DMS79 treated with DMSO at 0.1 percent for 48 hours (cell line): ENCODE results near the gene CLEC5A.
"Not testable (repeated sequence)": the region's sequence is repeated elsewhere in the genome, so short reads cannot be mapped to it uniquely, and the experiment has no call there.

Experiments
- DNase-seq: peaks from one replicate; lab custom pipeline; 2025; lab: John Stamatoyannopoulos, UW

Gene CLEC5A

GRCh38 chr7:141949021-141949420, 2.2 kb upstream of the CLEC5A start:
- no peak for DNase-seq

GRCh38 chr7:141945356-141945755, 1.4 kb downstream of the CLEC5A start:
- no peak for DNase-seq

DNA sequence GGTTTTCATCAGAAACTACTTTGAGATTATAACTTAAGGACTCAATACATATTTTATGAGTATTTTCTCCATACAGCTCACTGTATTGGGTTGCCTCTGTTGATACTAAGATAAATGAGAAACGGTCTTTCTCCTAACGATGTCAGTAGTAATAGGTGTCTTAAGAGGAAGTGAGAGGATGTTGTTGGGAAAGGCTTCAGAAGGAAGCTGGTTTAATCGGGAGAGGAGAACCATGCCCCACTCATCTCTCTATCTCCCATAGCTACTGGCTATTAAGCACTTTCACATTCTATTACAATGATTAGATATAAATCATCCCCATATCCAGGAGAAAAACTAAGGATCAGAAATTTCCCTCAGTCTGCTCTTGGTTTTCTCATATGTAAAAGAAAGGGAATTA, 2.0 kb downstream of the CLEC5A start:
- no peak for DNase-seq

DNA sequence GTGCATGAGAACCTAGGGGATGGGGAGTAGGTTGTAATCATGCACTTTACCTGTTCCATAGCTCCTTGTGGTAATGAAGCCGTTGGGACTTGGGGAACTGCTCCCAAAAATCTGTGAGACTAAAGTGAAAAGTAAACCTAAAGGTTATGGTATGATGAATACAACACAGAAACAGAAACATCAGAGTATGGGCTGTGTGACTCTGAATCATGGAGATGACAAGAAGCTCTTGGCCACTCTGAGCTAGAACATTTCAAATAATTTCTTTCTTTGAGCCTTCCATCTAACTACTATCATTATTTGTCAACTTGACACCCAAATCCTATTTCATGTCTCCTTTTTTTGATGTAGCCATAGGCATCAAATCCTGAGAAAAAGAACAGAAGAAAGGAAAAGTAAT, 2.9 kb downstream of the CLEC5A start:
- DNase-seq, result no peak

- no peak for DNase-seq
These were observed 5.7 kb downstream of the CLEC5A start for GRCh38 chr7:141941075-141941474.

GRCh38 chr7:141930211-141930610, 16.6 kb downstream of the CLEC5A start:
- no peak for DNase-seq

GRCh38 chr7:141928845-141929195, 18.0 kb downstream of the CLEC5A start:
- DNase-seq, result no peak

DNA sequence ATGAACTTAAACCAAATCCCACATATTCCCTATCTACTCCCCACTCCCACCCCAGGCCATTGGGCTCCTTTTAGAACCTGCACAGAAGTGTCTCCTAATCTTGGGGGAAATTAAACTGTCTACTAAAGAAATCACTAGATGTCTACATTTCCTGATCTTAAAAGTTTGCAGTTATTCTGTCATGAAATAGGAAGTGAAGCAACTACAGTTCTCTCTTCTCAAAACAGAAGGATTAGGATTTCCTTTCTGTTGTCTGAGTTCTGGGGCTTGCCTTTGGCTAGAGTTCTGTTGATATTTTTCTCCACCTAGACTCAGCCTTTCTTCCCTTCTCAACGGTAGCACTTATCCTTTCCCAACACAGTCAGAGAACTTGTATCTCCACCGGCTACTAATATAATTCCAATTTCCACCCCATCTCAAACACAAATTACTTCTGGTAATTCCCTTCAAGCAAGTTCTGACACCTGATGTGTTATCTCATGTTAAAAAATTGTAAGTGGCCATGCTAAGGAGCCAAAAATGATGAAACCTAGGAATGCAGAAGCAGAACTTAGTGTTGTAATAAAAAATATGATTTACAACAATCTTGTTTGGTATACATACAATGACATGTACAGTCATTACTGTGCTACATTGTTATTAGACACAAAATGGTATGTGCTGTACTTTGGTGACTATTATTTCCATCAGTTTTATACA, 18.5 kb downstream of the CLEC5A start:
- DNase-seq, result no peak

- DNase-seq, result no peak
These were observed 26.5 kb downstream of the CLEC5A start for GRCh38 chr7:141920281-141920680.

DNA sequence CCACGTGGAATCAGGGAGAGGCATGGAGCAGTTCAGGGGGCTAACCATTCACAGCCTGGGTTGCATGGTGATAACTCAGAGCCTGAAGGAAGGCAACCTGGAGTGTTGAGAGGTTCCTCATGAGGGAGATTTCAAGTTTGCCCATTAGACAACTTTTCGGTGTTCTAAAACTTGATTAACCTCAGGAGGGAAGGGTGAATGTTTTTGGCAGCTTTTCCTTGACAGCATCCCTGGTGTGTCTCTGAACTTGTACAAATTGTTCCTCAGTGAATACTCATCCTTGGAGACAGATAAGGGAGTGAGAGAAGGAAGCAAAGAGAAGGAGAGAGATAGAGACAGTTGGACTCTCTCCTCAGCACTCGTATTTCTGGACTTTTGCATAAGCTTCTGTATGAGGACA, 30.7 kb downstream of the CLEC5A start, which contains the start of gene OR9A4:
Gene OR9A4 (plus strand): TSS at position 301 of the 400 bp plus-strand sequence. CDS start 2,477 bp downstream, outside the sequence.
- DNase-seq, result no peak

GRCh38 chr7:141915565-141915964, 31.2 kb downstream of the CLEC5A start:
- DNase-seq, result no peak

- DNase-seq, result no peak
These were observed 35.4 kb downstream of the CLEC5A start for GRCh38 chr7:141911391-141911790.

DNA sequence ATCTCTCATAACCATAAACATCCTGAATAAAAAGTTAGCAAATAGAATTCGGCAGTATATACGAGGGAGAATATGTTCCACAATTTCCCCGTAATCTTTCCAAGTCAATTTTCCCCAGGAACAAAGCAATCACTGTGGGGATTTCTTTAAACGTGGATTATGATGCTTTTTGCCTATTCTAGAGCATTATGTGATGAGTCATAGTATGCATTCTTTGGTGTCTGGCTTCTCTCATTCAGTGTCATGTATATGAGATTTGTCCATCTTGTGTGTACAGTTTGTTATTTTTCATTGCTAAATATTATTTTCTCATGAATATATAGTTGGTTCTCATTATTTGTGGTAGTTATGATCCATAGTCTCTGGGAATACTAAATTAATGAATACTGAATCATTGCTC, 40.5 kb downstream of the CLEC5A start:
- DNase-seq, result no peak

DNA sequence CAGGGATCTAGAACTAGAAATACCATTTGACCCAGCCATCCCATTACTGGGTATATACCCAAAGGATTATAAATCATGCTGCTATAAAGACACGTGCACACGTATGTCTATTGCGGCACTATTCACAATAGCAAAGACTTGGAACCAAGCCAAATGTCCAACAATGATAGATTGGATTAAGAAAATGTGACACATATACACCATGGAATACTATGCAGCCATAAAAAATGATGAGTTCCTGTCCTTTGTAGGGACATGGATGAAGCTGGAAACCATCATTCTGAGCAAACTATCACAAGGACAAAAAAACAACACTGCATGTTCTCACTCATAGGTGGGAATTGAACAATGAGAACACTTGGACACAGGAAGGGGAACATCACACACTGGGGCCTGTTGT, 47.4 kb downstream of the CLEC5A start:
- DNase-seq, result not testable (repeated sequence)

DNA sequence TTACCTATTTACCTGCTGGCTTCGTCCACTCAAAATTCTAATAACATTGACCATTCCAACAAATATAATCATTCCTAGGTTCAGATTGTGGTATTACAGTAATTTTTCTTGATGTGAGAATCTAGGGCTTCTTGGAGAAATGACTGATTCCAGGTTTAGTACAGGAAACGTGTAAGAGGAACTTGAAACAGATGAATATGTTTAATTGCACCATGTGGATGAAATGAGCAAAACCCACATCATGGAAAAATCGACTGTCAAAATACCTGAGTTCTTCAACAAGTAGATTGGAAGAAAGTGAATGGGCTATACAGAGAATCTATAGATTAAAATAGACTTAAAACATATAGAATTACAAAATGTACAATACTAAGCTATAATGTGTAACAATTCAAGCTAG, 55.4 kb downstream of the CLEC5A start:
- DNase-seq, result no peak

DNA sequence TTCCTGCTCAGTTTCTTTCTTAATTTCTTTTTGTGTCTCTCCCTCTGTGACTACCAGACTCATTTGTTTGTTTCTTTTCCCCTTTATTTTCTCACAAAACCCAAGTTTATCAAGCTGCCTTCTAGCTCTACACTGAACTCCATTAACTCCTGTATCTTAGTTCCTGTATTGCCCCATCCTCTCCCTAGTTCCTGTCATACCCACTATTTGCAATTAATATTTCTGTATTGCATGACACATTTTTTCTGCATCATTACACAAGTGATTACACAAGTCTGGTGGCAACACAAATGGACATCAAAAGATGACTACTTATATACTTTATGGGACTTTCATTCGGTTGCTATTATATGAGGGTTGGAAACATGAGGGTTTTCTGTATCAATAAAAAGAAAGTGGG, 57.5 kb downstream of the CLEC5A start:
- no peak for DNase-seq

- DNase-seq, result no peak
These were observed 62.1 kb downstream of the CLEC5A start for GRCh38 chr7:141884539-141885225.

DNA sequence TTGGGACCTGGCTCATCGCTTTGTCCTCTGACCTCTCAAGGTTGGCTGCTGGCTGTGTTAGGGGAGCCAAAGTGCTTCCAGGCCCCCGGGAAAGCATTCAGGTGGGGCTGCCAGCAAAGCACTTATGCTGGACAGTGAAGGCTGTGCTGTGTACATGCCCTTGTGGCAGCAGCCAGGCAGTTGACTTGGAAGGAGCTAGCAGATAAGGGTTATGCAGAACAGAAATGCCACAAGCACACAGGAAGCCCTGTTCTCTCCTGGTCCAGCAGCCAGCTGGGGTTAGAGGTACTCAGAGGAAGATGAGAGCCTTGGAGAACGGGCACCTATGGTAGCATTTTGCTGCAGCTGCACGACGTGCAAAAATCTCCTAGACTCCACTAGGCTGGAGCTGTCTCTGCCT, 65.8 kb downstream of the CLEC5A start:
- no peak for DNase-seq

- DNase-seq, result no peak
These were observed 69.4 kb downstream of the CLEC5A start for GRCh38 chr7:141877365-141877764.
